Stimulated activated CD8-positive, alpha-beta memory T cell treated with anti-CD3 and anti-CD28 coated beads, Interleukin-7, amount 100 ng/mL, for 1 hour (primary cell): Measurements from ENCODE around the gene PIBF1.
A peak's percentile ranks its signal among the peaks of the same experiment; 100 is the strongest.
"Not testable (repeated sequence)": the region's sequence is repeated elsewhere in the genome, so short reads cannot be mapped to it uniquely, and the experiment has no call there.

ENCODE experiments used
- DNase-seq, 2 donors: peaks; one replicate each; pipeline ENCODE4 v3.0.0-alpha.2; 2020; ENCODE audit warnings: low read depth in 2 of 2

The PIBF1 gene

GRCh38 chr13:73018336-73018735 is 236.4 kb downstream of the PIBF1 start:
- no peak for DNase-seq

- DNase-seq, result no peak
Observed at GRCh38 chr13:73025217-73026012, 243.5 kb downstream of the PIBF1 start.

- no peak for DNase-seq
Observed at GRCh38 chr13:73034901-73035300, 253.0 kb downstream of the PIBF1 start.

- no peak for DNase-seq
Observed at GRCh38 chr13:73035660-73036059, 253.7 kb downstream of the PIBF1 start.

- no peak for DNase-seq
Observed at GRCh38 chr13:73036566-73036965, 254.6 kb downstream of the PIBF1 start.

- DNase-seq, result no peak
Observed at GRCh38 chr13:73038064-73038463, 256.1 kb downstream of the PIBF1 start.

- DNase-seq, result no peak
Observed at GRCh38 chr13:73039201-73040108, 257.5 kb downstream of the PIBF1 start.

GRCh38 chr13:73040484-73040883 is 258.6 kb downstream of the PIBF1 start:
- no peak for DNase-seq

GRCh38 chr13:73040968-73041596 is 259.1 kb downstream of the PIBF1 start:
- no peak for DNase-seq

GRCh38 chr13:73045031-73045430 is 263.1 kb downstream of the PIBF1 start:
- DNase-seq, result no peak

- not testable (repeated sequence) for DNase-seq
Observed at GRCh38 chr13:73048615-73049014, 266.7 kb downstream of the PIBF1 start.

GRCh38 chr13:73054712-73055111 is 272.8 kb downstream of the PIBF1 start:
- DNase-seq, result no peak

GRCh38 chr13:73055813-73056564 is 274.1 kb downstream of the PIBF1 start:
- DNase-seq, result no peak

- no peak for DNase-seq
Observed at GRCh38 chr13:73056565-73056962, 274.6 kb downstream of the PIBF1 start.

GRCh38 chr13:73057284-73058063 is 275.5 kb downstream of the PIBF1 start:
- DNase-seq, result no peak

- no peak for DNase-seq
Observed at GRCh38 chr13:73058064-73058313, 276.1 kb downstream of the PIBF1 start.

GRCh38 chr13:73058432-73058735 is 276.5 kb downstream of the PIBF1 start:
- DNase-seq, result no peak

GRCh38 chr13:73058736-73059459 is 277.0 kb downstream of the PIBF1 start, which contains the start of gene KLF5:
KLF5 (plus strand) TSS chr13:73059005; CDS start chr13:73059328, 323 bp downstream.
- peak; percentile 83 to 91 for DNase-seq

GRCh38 chr13:73059460-73060250 is 277.7 kb downstream of the PIBF1 start:
- DNase-seq, result peak in 1 of 2 donors; percentile 9
